Measurements from ENCODE around the gene LRRC10B. TPM values are rescaled to one million over a fixed set of nuclear protein-coding genes. Genes with fewer than 3 reads are reported as not detected.
"Not testable (repeated sequence)": the region's sequence is repeated elsewhere in the genome, so short reads cannot be mapped to it uniquely, and the experiment has no call there.

LRRC10B gene
- total RNA-seq, 2 experiments from 2014 or later = not detected

DNA sequence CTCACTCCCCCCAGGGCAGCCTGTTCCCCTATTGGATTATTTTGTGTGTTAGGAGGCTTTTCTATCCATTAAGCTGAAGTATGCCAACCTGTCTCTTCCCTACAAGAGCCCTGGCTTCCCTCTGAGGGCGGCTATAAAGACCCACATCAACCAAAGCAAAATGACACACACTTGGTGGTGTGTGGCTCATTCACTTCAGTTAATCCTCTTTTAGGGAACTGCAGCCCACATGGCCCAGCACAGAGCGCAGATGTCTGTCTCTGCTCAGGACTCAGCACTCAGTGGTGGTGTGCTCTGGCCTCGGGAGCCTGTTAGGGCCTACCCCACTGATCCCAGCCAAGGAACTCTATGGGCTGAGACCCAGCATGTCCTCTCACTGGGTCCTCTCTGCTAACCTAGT lies 32.2 kb upstream of the LRRC10B start:
- H3K27ac Mint-ChIP-seq = no peak overlapping the region
- ATAC-seq (ENCODE audit: poor library complexity) (no peak), DNase-seq (no peak)
- no peak for TF ChIP-seq CTCF (IDR thresholded peaks at IDR 0.05)
- Histone ChIP-seq H3K4me1 (ENCODE audit: insufficient read depth, low read length) (peaks cover 9% of the 10 kb centered on the region), H3K27ac (ENCODE audit: low read depth in 1 of 2, low read length in 2 of 2) (no peak overlapping the region), H3K9me3 (ENCODE audit: control insufficient read depth in 1 of 2, insufficient read depth in 1 of 2, low read length in 2 of 2) (no peaks in the 10 kb centered on the region), H3K4me3 (ENCODE audit: low read length) (no peak overlapping the region), H3K36me3 (ENCODE audit: insufficient read depth, low read length) (peaks cover 3% of the 10 kb centered on the region), H3K27me3 (ENCODE audit: control insufficient read depth in 1 of 2, insufficient read depth in 2 of 2, low read length in 2 of 2) (no peaks in the 10 kb centered on the region)
- ChIA-PET POLR2A (no interaction called here), CTCF (no interaction called here)
- H3K4me3 Mint-ChIP-seq = no peak overlapping the region
- no peaks in the 10 kb centered on the region for H3K9me3 Mint-ChIP-seq
- H3K36me3 Mint-ChIP-seq (ENCODE audit: low read depth) = peaks cover 12% of the 10 kb centered on the region
- H3K27me3 Mint-ChIP-seq = no peaks in the 10 kb centered on the region
- intact Hi-C loops (cut with DNase I, micrococcal nuclease) = loop anchor here in 1 of 2 experiments (2.0 kb wide), 1 partner anchor 256 kb away; no protein-coding TSS in a partner anchor
- peaks cover 7% of the 10 kb centered on the region for H3K4me1 Mint-ChIP-seq (ENCODE audit: low read depth)

GRCh38 chr11:61477126-61477525 lies 31.4 kb upstream of the LRRC10B start:
- Mint-ChIP-seq H3K27me3 (no peaks in the 10 kb centered on the region), H3K9me3 (no peaks in the 10 kb centered on the region), H3K27ac (no peak overlapping the region), H3K4me1 (ENCODE audit: low read depth) (peaks cover 7% of the 10 kb centered on the region), H3K4me3 (no peak overlapping the region), H3K36me3 (ENCODE audit: low read depth) (peaks cover 12% of the 10 kb centered on the region)
- no peak overlapping the region for H3K27ac ChIP-seq (ENCODE audit: low read depth in 1 of 2, low read length in 2 of 2)
- no peak for ATAC-seq (ENCODE audit: poor library complexity)
- peaks cover 3% of the 10 kb centered on the region for H3K36me3 ChIP-seq (ENCODE audit: insufficient read depth, low read length)
- no peaks in the 10 kb centered on the region for H3K27me3 ChIP-seq (ENCODE audit: control insufficient read depth in 1 of 2, insufficient read depth in 2 of 2, low read length in 2 of 2)
- TF ChIP-seq CTCF (IDR thresholded peaks at IDR 0.05) = no peak
- ChIA-PET CTCF (interaction anchor here (1.2 kb wide), 1 partner anchor 55 kb away, joined by 3 read pairs; no protein-coding TSS in a partner anchor), POLR2A (no interaction called here)
- no peaks in the 10 kb centered on the region for H3K9me3 ChIP-seq (ENCODE audit: control insufficient read depth in 1 of 2, insufficient read depth in 1 of 2, low read length in 2 of 2)
- no peak for DNase-seq
- intact Hi-C loops (cut with DNase I, micrococcal nuclease) = loop anchor here (1.0 to 2.0 kb wide), 3 partner anchors 40 to 256 kb away; no protein-coding TSS in a partner anchor
- peaks cover 9% of the 10 kb centered on the region for H3K4me1 ChIP-seq (ENCODE audit: insufficient read depth, low read length)
- H3K4me3 ChIP-seq (ENCODE audit: low read length) = no peak overlapping the region

- Histone ChIP-seq H3K27me3 (ENCODE audit: control insufficient read depth in 1 of 2, insufficient read depth in 2 of 2, low read length in 2 of 2) (peaks cover 0 to under 1% of the 10 kb centered on the region in 2 experiments), H3K4me3 (ENCODE audit: low read length) (no peak overlapping the region), H3K36me3 (ENCODE audit: insufficient read depth, low read length) (peaks cover under 1% of the 10 kb centered on the region), H3K4me1 (ENCODE audit: insufficient read depth, low read length) (peaks cover 9% of the 10 kb centered on the region), H3K9me3 (ENCODE audit: control insufficient read depth in 1 of 2, insufficient read depth in 1 of 2, low read length in 2 of 2) (no peaks in the 10 kb centered on the region), H3K27ac (ENCODE audit: low read depth in 1 of 2, low read length in 2 of 2) (no peak overlapping the region)
- no peak overlapping the region for H3K4me3 Mint-ChIP-seq
- H3K27ac Mint-ChIP-seq = no peak overlapping the region
- TF ChIP-seq CTCF (IDR thresholded peaks at IDR 0.05) = peak; percentile 96
- peaks cover 7% of the 10 kb centered on the region for H3K4me1 Mint-ChIP-seq (ENCODE audit: low read depth)
- H3K36me3 Mint-ChIP-seq (ENCODE audit: low read depth) = peaks cover 9% of the 10 kb centered on the region
- H3K9me3 Mint-ChIP-seq = no peaks in the 10 kb centered on the region
- DNase-seq = peak; percentile 29 to 71 (median 43)
- ChIA-PET POLR2A (no interaction called here), CTCF (interaction anchor here (0.9 to 1.3 kb wide), 3 partner anchors 54 to 256 kb away, joined by 3 read pairs; no protein-coding TSS in a partner anchor)
- intact Hi-C loops (cut with DNase I, micrococcal nuclease) = loop anchor here (1.0 to 2.0 kb wide), 3 partner anchors 40 to 255 kb away; no protein-coding TSS in a partner anchor
- H3K27me3 Mint-ChIP-seq = no peaks in the 10 kb centered on the region
- ATAC-seq (ENCODE audit: poor library complexity) = peak; percentile 39
Measured at GRCh38 chr11:61477727-61478148, 30.8 kb upstream of the LRRC10B start.

GRCh38 chr11:61479360-61480058 lies 29.0 kb upstream of the LRRC10B start:
- H3K9me3 Mint-ChIP-seq; H3K4me1 ChIP-seq (ENCODE audit: insufficient read depth, low read length); H3K4me3 ChIP-seq (ENCODE audit: low read length); H3K4me3 Mint-ChIP-seq; H3K27me3 Mint-ChIP-seq; H3K36me3 Mint-ChIP-seq (ENCODE audit: low read depth); H3K27ac ChIP-seq (ENCODE audit: low read depth in 1 of 2, low read length in 2 of 2); H3K36me3 ChIP-seq (ENCODE audit: insufficient read depth, low read length); POLR2A ChIA-PET; H3K9me3 ChIP-seq (ENCODE audit: control insufficient read depth in 1 of 2, insufficient read depth in 1 of 2, low read length in 2 of 2); H3K27me3 ChIP-seq (ENCODE audit: control insufficient read depth in 1 of 2, insufficient read depth in 2 of 2, low read length in 2 of 2); ATAC-seq (ENCODE audit: poor library complexity); DNase-seq; H3K27ac Mint-ChIP-seq; H3K4me1 Mint-ChIP-seq (ENCODE audit: low read depth): not testable (repeated sequence)
- intact Hi-C loops (cut with DNase I, micrococcal nuclease) = loop anchor here in 1 of 2 experiments (2.0 kb wide), 1 partner anchor 253 kb away; no protein-coding TSS in a partner anchor
- CTCF ChIA-PET = interaction anchor here (0.8 kb wide), 1 partner anchor 38 kb away, joined by 3 read pairs; no protein-coding TSS in a partner anchor

All from CD4-positive, alpha-beta T cell (primary cell).